Panc1 (cell line): ENCODE measurements around the gene ORC5. TPM values are rescaled to one million over a fixed set of nuclear protein-coding genes. Genes with fewer than 3 reads are reported as not detected.

Experiments used
- ATAC-seq: fragments of 200-7000 bp; cut with Tn5 transposase; 2 replicates; pipeline ENCODE4 v1.9.1; 2020; ENCODE audit warnings: mild to moderate bottlenecking, moderate library complexity
- BruUV-seq: library from RNA; stranded (reverse); fragments of 400-500 nt; replicated peaks from 2 replicates; lab custom pipeline; 2021; lab: Mats Ljungman, UMichigan
- CTCF ChIA-PET: fragments of 300-600 bp; sonication (Branson Sonifier 250); formaldehyde crosslinking; loops from one replicate; lab custom pipeline; 2022; ENCODE audit warnings: antibody characterized with exemption; lab: Charles Lee
- POLR2A ChIA-PET: fragments of 300-600 bp; sonication (Branson Sonifier 250); formaldehyde crosslinking; loops from one replicate; lab custom pipeline; 2022; ENCODE audit warnings: antibody characterized with exemption; lab: Charles Lee
- DNase-seq: peaks from one replicate; pipeline ENCODE4 v3.0.0-alpha.2; 2010; ENCODE audit warnings: low read depth, low spot score
- H3K27ac ChIP-seq: 2 replicates; pipeline ENCODE4 v1.5.1; 2011; ENCODE audit warnings: mild to moderate bottlenecking, low read length, inconsistent platforms
- H3K27me3 ChIP-seq: fragments of 200-500 bp; sonication (Bioruptor generic); 2 replicates; pipeline ENCODE4 v1.6.0; 2014; ENCODE audit warnings: low read length, inconsistent platforms; ENCODE audit not compliant: control insufficient read depth, insufficient read depth
- H3K36me3 ChIP-seq: fragments of 200-500 bp; sonication (Bioruptor generic); 2 replicates; pipeline ENCODE4 v1.5.1; 2014; ENCODE audit warnings: inconsistent platforms, mild to moderate bottlenecking, low read length, moderate library complexity; ENCODE audit not compliant: control insufficient read depth, insufficient read depth
- H3K4me1 ChIP-seq: 2 replicates; pipeline ENCODE4 v1.5.1; 2011; ENCODE audit warnings: inconsistent platforms, mild to moderate bottlenecking, low read length, moderate library complexity; ENCODE audit not compliant: control insufficient read depth, insufficient read depth
- H3K4me3 ChIP-seq, 2 experiments: 2 replicates each; pipeline ENCODE4 v1.5.1; 2011 to 2012; ENCODE audit warnings: low read depth in 2 of 2, low read length in 2 of 2, mild to moderate bottlenecking in 2 of 2, inconsistent platforms in 1 of 2, moderate library complexity in 1 of 2
- H3K9me3 ChIP-seq: fragments of 200-500 bp; sonication (Bioruptor generic); 2 replicates; pipeline ENCODE4 v1.5.1; 2014; ENCODE audit warnings: low read depth, mild to moderate bottlenecking, inconsistent platforms, low read length, moderate library complexity; ENCODE audit not compliant: control insufficient read depth, insufficient read depth
- CTCF ChIP-seq: fragments of 450-650 bp; IDR thresholded peaks from 2 replicates; pipeline ENCODE4 v1.5.1; 2017; ENCODE audit warnings: mild to moderate bottlenecking
- POLR2AphosphoS5 ChIP-seq: IDR thresholded peaks from 2 replicates; pipeline ENCODE4 v1.6.1; 2012; ENCODE audit warnings: mild to moderate bottlenecking, low read depth, low read length, moderate library complexity
- SIN3A ChIP-seq: IDR thresholded peaks from 2 replicates; pipeline ENCODE4 v1.6.1; 2012; ENCODE audit warnings: low read depth, mild to moderate bottlenecking, low read length, moderate library complexity, borderline replicate concordance; ENCODE audit not compliant: insufficient read depth
- TCF7L2 ChIP-seq: IDR thresholded peaks from 2 replicates; pipeline ENCODE4 v1.6.1; 2011; ENCODE audit warnings: mild to moderate bottlenecking, low read depth, low read length, inconsistent platforms
- in situ Hi-C: cut with HindIII; loops from 2 replicates; pipeline ENCODE4 v1.10.0; 2016; ENCODE audit warnings: low sequenced_read_pairs, low pct_unique_long_range_greater_than_20kb
- intact Hi-C: fragments of 100-400 bp; cut with micrococcal nuclease; formaldehyde crosslinking; loops from one replicate; pipeline ENCODE4 v1.10.0; 2022; ENCODE audit not compliant: unreplicated experiment
- total RNA-seq: library from RNA; stranded (reverse); gene quantifications from one replicate; pipeline ENCODE4 v1.2.1, GENCODE V29; 2021; ENCODE audit not compliant: unreplicated experiment
- TF ChIP-seq, protein P1 (sequence below), 2 experiments: IDR thresholded peaks; 2 replicates each; pipeline ENCODE4 v1.6.1; 2011 to 2012; ENCODE audit warnings: low read depth in 2 of 2, control low read depth in 1 of 2, low read length in 1 of 2, mild to moderate bottlenecking in 1 of 2, moderate library complexity in 1 of 2; ENCODE audit not compliant: insufficient read depth in 1 of 2

Gene ORC5
- total RNA-seq, 1 experiment from 2014 or later = 24.6 TPM

GRCh38 chr7:104124469-104124868 lies 83.3 kb downstream of the ORC5 start:
- Histone ChIP-seq H3K27ac (no peak overlapping the region), H3K4me1 (no peaks in the 10 kb centered on the region), H3K9me3 (no peaks in the 10 kb centered on the region), H3K36me3 (peaks cover 2% of the 10 kb centered on the region), H3K27me3 (no peaks in the 10 kb centered on the region), H3K4me3 (no peak overlapping the region)
- ChIA-PET POLR2A (no interaction called here), CTCF (no interaction called here)
- no TSS peak for BruUV-seq
- in situ Hi-C loops (no loop called here), intact Hi-C loops (no loop called here)
- no peak for TF ChIP-seq POLR2AphosphoS5
- TF ChIP-seq CTCF = no peak
- no peak for TF ChIP-seq TCF7L2
- no peak for TF ChIP-seq SIN3A
- TF ChIP-seq, protein P1, sequence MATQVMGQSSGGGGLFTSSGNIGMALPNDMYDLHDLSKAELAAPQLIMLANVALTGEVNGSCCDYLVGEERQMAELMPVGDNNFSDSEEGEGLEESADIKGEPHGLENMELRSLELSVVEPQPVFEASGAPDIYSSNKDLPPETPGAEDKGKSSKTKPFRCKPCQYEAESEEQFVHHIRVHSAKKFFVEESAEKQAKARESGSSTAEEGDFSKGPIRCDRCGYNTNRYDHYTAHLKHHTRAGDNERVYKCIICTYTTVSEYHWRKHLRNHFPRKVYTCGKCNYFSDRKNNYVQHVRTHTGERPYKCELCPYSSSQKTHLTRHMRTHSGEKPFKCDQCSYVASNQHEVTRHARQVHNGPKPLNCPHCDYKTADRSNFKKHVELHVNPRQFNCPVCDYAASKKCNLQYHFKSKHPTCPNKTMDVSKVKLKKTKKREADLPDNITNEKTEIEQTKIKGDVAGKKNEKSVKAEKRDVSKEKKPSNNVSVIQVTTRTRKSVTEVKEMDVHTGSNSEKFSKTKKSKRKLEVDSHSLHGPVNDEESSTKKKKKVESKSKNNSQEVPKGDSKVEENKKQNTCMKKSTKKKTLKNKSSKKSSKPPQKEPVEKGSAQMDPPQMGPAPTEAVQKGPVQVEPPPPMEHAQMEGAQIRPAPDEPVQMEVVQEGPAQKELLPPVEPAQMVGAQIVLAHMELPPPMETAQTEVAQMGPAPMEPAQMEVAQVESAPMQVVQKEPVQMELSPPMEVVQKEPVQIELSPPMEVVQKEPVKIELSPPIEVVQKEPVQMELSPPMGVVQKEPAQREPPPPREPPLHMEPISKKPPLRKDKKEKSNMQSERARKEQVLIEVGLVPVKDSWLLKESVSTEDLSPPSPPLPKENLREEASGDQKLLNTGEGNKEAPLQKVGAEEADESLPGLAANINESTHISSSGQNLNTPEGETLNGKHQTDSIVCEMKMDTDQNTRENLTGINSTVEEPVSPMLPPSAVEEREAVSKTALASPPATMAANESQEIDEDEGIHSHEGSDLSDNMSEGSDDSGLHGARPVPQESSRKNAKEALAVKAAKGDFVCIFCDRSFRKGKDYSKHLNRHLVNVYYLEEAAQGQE (IDR thresholded peaks at IDR 0.05; ENCODE audit: insufficient read depth in 1 of 2, low read depth in 2 of 2, low read length in 1 of 2) = no peak
- no peak for ATAC-seq
- no peak for DNase-seq

- no peak overlapping the region for H3K4me3 ChIP-seq
- TF ChIP-seq TCF7L2 = no peak
- TF ChIP-seq CTCF = no peak
- TF ChIP-seq POLR2AphosphoS5 = no peak
- no peak for TF ChIP-seq SIN3A
- TF ChIP-seq, protein P1 (IDR thresholded peaks at IDR 0.05; ENCODE audit: insufficient read depth in 1 of 2, low read depth in 2 of 2, low read length in 1 of 2) = no peak
- H3K4me1 ChIP-seq = no peaks in the 10 kb centered on the region
- no peaks in the 10 kb centered on the region for H3K27me3 ChIP-seq
- H3K9me3 ChIP-seq = no peaks in the 10 kb centered on the region
- ChIA-PET POLR2A (no interaction called here), CTCF (no interaction called here)
- ATAC-seq (no peak), DNase-seq (no peak)
- H3K36me3 ChIP-seq = peaks cover 2% of the 10 kb centered on the region
- intact Hi-C loops (no loop called here), in situ Hi-C loops (no loop called here)
- no TSS peak for BruUV-seq
- H3K27ac ChIP-seq = no peak overlapping the region
Observed at GRCh38 chr7:104123786-104124185, 84.0 kb downstream of the ORC5 start.
